ENCODE data around the gene TP53I13.

TP53I13 gene

DNA sequence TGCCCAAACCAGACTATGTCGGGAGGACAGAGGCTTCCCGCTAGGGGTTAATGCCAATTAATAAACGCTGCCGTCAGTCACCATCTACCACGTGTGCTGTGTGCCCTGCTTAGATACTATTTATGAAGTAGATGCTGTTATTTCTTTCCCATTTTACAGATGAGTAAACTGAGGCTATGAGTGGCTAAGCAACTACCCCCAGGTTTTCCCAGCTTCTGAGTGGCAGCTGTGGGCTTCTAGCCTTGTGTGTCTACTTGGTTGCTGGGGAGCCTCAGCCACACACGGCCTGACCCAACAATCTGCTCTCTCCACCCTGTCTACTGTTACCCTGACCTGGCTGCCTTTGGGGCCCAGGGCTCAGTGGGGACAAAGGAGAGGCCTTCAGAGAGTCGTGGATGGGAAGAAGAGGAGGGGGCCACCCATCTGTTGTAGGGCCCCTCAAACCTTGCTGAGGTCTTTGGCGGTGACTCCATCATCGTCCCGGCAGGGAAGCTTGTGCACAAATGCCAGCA, 13.8 kb downstream of the TP53I13 start:
- DNase-seq, result no peak

DNA sequence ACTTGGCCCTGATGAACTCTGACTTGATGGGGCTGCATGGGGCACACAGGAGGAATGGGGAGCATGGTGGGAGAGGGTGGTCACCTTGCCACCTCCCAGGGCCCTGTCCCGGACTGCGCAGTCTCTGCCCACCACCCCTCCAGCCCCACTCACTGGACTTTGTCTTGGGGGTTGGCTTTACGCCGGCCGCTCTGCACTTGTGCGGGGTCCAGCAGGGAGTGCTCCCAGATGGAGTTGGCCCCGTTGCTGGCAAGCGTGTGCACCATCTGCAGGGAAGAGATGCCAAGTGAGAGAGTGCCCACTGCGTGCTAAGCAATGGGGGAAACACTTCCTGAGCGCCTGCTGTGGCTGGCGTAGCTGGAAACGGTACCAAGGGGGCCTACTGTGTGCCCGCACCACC, 14.3 kb downstream of the TP53I13 start:
- DNase-seq, result no peak

DNA sequence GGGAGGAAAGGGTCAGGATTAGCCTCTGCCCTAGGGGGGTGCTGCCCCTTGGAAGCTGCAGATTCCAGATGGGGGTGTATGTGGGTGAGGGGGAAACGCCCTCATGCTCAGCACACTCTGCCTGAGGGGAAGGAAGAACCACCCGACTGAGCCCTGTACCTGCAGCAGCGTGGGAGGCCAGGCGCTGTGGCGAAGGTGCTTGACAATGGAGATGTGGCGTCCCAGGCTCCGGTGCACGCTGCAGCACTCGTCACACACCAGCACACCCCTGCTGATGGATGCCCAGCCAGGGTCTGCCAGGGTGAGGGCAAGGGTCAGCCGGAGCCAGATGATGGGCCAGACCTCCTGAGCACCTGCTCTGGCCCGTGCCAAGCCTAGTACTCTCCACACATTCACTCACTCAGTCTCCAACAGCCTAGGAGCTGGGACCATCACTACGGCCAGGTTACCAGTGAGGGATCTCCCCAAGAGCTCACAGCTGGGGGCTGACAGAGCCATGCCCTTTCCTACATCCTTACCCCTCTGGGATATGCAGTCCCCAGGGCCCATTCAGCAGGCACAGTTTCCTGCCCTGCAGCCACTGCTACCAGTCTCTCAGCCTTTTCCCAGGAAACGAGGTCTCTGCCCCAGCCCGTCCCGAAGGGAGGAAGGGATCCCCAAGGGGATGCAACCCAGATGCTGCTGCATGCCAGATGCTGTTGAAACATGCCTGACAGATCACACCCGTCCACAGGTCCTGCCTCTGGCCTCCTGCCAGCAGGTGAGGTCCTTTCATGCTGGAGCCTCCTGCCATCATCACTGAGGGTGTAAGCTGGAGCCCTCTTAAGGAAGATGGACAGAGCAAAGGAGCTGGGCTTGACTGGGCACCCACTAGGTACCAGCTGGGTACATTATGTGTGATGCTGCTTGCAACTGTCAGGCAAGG, 15.1 kb downstream of the TP53I13 start:
- DNase-seq, result no peak

DNA sequence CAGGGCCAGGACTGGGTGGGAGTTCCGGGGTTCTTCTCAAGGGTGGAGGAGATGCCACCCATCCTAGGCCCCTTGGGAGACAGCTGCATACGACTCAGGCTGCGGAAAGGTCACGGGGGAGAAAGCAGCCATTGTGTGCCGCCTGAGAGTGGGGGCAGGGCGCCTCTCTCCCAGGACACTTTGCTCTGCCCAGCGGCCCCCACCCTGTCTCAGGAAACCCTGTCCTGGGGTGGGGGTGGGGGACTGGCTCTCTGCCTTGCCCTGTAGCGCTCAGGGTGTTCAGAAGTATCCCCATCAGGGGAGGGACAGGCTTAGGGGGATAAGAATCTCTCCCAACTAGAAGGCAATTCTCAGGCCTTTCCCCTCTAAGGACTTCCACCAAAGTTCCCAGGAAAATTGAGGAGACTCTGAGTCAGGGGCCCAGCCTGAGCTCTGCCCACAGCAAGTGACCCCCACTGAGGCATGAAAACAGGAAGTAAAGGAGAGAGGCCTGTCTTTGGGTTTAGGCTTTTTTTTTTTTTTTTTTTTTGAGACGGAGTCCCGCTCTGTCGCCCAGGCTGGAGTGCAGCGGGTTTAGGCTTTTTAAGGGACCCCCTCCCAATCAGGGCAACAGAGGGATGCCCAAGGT, 16.1 kb downstream of the TP53I13 start:
- no peak for DNase-seq

DNA sequence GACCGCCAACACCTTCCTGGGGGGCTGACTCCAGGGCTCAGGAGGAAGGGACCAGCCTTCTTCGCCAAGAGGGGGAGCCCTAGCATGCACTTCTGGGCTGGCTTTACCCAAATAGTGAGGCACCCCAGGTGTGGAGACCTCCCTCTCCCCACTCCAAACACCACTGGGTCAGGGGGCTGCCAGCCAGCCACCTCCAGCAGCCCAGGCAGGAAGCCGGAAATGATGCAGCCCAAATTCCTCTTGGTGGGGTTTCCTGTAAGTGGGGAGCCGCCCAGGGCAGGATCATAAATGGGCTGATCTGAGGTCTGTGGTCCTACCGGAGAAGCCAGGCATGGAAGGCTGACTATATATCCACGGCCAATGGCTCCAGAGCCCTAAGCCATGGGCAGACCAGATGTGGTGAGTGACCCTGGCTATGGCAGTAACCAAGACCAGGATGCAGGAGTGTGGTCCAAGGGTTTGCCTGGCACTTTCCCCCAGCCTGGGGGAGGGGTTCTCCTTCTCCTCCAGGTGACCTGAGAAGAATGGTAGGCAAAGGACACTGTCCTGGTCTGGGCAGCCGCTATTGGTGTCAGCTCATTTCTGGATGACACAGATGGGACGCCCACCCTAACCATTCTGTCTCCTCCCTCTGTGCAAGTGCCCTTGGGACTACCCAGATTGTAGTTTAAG, 16.7 kb downstream of the TP53I13 start:
- DNase-seq, result peak; percentile 24

DNA sequence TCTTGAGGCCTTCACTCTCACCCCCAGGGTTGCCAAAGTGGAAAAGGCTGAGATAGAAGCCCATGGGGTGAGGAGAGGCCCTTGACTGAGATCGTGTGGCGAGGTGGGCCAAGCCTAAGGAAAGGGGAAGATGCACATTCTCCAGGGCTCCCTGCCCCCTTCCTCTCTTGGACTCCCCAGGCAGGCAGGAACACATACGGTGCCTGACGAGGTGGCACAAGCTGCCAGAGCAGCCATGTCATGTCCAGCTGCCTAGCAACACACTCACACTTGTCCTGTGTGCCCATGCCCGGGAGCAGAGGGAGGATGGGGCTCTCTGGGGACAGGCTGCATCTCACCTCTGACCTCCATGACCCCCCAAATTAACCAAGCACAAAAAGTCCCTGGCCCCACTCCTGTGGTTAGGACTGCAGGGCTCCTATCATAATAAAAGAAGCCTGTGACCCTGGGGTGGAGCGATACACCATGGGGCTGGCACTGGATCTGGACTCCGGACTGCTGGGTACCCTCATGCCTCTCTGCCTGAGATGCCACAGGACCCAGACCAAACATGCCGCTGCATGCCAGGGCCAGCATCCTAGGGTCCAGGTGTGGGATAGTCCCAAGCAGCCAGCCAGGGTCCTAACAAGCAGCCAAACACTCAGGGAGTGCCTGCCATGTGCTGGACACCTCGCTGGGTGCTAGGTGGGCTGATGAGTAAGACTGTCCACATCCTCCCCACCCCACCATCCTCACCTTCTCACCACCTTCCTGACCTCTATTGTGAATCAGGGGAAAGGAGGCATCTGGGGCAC, 18.4 kb downstream of the TP53I13 start:
- no peak for DNase-seq

DNA sequence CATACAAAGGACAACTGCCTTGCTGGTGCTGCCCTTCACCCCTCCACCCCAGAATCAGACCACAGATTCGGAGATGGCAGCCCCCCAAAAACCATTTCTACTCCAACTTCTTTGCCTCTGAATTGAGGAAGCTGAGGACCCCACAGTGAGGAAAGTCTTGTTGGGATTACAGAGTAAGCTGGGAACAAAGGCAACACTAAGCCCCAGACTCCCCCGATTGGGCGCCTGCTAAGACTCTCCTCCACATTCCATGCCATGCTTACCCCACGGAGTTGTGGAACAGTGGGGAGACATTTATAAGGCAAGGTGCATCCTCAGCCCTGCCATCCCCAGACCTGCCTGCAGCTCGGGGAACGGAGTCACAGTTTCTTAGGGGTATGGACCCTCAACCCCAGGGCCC, 19.1 kb downstream of the TP53I13 start:
- DNase-seq, result no peak

DNA sequence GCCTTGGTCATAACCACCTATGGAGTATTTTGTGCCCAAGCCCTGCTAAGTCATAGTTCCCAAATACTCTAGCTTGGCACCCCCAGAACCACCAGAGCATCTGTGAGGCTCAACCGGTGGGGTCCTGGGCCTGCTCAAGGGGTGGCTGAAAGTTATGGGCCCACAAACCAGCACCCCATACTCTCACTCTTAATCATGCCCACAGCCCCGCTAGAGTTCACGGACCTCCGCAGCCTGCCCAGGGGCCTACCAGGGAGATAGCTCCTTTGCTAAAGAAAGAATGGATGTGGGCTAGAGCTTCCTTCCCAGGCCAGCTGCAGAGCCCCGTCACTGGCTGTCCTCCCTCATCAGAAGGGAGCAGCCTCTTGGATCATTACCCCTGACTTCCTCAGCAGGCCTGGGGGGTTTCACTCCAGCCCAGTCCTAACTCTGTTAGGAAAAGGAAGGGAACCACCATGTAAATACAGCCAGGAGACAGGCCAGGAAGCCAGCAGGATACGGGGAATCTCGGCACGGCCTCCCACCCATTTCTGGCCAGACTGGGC, 19.6 kb downstream of the TP53I13 start:
- DNase-seq, result no peak

DNA sequence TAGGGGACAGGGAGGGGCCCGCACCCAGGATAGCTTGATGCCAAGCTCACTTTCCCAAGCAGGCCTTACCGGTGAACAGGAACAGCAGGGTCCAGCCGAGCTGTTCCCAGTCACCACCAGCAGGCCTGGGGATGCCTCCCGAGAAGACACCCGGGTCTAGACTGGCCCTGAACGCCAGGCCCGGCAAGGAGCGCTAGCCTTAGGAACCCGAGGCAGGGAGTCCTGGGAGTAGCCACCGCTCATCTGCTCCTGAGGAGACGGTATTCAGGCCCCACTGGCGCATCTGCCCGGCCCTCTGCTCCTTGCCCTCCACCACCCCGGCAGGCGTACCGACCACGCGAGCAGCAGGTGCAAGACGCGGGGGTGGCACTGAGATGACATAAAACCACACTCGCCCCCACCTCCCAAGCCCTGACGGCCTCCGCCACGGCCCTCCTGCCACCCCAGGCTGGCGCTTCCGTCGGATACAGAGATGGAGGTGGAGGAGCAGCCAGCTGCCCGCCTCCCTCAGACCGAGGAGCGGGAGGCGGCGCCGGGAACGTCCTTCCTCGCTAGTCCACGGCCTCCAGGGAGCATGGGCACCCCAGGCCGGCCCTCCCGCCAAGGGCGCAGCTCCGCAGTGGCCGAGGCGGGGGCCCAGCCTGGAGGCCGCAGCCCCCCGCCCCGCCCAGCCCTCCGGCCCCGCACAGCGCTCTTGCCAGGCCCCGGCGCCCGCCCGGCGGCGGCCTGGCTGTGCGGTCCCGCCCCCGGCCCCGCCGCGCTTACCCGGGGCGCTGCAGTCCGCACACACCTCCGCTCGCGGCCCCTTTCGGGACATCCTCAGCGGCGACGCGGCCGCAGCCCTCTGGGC, 20.3 kb downstream of the TP53I13 start:
- no peak for DNase-seq

DNA sequence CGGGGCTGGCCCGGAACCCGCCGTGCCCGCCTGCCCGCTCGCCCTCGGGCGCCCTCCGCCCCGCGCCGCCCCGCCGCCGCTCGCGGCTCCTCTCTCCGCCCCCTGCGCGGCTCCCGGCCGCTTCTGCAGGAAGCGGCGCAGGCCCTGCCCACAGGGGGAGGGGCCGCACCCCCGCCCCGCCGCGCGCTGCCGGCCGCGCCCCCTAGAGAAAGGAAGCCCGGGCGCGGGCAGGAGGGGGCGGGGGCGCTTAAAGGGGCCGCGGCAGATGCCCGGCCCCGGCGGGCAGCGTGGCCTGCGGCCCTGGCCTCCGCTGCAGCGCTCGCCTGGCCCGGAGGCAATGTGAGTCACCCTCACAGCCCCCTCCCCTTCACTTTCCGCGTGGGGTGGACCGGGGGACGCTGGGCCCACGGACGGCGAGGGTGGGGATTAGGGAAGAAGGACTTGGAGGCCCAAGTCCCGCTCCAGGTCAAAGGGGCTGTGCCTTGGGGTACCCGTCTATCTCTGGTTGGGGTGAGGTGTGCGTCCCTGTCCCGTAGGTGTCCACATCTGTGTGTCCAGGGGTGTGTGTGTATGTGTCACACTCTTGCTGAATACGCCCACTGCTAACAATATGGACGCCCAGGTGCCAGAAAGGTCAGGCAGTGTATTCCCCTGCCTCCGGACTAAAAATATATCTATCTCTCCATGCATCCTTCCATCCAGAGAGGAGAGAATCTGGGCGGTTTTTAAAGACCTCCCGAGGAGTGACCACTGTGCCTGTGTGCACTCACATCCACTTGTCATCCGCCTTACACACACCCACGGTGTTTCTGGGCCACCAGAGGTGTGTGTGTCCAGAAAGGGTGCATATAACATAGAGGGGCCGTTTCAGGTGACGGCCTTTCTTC, 21.3 kb downstream of the TP53I13 start, which contains the start of gene GIT1:
Gene GIT1, minus strand, starts transcription at position 125 of the 887 bp plus-strand sequence. CDS start 270 bp downstream, outside the sequence.
- DNase-seq, result peak; percentile 86

DNA sequence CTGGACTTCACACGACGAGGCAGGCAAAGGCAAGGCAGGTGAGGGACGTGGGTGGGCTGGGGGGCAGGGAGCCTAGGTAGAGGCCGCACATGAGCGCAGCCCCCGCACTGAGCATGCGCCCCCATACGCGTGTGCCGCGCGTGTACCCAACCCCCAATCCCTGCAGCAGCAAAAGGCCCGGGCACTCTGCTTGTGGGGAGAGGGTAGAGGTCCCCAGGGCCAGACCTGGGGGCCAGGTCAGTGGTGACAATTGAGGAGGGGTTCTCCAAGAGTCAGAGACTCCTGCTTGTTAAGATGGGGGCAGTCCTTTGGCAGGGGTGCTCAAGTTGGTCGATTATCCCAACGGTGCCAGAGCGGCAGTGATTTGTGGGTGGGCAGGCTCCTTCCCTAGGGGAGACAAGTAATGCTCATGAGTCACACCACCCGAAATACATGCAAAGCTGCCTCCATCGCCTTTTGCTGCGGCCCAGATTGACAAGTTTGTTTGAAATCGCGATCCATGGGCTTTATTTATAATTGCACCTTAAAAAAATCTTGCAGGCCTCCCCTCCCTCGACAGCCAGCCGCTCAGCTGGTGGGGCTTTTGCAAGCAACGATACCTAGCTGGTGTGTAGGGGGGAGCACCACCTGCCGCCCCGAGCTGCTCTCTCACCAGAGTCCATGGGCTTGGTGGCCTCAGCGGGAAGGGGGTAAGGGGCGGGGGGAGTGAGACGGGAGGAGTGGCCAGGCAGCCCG, 22.1 kb downstream of the TP53I13 start:
- DNase-seq, result peak; percentile 72

DNA sequence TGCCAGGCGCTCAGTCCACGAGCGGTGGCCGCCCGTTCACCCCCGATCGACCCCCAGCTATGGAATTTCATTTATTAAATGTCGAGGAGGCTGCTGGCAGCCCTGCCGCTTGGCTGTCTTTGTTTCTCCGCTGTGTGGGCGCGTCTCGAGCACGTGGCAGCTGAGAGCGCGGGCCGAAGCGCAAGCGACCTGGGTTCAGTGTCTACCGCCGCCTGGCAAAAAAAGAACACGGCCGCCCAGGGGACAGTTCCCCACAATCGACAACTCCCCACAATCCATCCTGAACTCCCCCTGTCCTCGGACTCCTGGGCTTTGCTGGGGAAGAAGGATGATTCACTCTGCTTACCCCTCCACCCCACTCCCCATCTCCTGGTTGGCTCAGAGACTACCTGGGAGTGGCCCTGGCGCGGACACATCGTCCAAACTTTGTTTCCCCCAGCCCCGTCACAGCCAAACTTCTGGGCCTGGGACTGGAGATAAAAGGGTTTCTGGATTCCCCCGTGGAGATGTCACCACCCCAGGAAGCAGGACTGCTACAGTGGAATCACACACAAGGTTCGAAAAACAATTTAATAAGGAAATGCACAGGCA, 22.7 kb downstream of the TP53I13 start:
- DNase-seq, result peak; percentile 81

DNA sequence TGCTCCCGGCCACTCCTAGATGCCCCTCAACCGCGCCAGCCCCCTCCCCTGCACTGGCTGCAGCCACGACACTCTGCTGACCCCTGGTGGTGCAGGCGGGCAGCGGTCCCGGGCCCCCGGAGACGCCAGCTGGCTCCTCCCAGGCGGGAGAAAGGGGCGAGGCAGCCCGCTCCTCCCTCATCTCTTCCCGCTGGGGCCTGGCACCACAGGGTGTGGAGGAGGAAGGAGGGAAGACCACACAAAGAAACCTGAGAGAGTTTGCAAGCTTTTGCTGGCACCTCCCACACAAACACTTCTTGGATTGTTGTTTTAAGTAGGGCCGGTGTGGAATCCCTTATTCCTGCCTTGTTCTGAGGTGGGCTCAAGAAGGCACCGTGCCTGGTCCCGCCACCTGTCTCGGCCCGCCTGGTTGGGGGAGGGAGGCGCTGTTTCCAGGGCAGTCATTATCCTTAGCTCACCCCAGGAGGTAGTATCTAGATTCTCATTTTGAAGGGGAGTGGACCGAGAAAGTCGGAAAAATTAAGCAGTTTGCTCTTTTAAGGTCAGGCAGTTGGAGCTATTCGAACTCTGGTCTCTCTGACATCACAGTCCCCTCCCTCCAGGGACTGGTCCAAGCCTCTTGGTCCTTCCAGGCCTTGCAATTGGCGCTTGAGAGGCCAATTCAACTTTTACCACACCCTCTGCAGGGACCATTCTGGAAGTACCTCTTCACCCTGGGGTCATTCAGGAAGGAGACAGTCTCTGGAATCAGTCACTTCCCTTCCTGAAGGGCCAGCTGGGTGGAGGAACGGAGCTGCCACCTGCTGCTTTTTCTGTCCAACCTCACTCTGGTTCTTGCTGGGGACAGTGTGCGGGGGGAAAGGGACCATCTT, 23.5 kb downstream of the TP53I13 start:
- DNase-seq, result peak; percentile 80

DNA sequence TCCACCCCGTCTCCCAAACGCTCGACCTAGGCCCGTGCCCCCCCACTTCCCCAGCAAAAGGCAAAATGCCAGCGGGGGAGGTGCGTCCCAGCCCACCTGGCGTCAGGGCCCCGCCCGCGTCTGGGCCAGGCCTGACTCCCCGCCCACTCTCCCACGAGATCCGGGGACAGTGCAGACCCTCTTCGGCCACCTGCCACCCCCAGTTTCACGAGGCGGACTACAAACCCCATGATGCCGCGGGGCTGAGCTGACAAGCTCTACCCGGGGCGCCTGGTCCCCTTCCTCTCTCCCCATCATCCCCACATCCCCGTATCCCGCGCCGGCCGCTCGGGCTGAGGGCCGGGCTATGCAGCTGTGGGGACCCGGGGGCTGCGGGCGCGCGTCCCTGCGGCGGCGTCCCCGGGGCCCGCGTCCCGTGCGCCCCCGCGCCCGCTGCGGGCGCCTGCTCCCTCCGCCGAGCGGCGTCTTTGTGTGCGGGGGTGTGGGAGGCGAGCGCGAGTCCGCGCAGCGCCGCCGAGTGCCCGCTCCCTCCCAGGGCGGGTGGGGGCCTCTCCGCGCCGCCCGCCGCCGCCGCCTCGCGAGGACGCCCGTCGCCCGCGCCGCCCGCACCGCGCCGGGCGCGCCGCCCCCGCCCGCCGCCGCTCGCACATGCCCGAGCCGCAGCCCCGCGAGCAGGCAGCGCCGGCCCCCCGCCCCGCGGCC, 24.5 kb downstream of the TP53I13 start, which contains the start of gene ANKRD13B:
Gene ANKRD13B, plus strand, starts transcription at position 283 of the 702 bp plus-strand sequence. CDS start 490 bp downstream, outside the sequence.
- DNase-seq, result no peak

DNA sequence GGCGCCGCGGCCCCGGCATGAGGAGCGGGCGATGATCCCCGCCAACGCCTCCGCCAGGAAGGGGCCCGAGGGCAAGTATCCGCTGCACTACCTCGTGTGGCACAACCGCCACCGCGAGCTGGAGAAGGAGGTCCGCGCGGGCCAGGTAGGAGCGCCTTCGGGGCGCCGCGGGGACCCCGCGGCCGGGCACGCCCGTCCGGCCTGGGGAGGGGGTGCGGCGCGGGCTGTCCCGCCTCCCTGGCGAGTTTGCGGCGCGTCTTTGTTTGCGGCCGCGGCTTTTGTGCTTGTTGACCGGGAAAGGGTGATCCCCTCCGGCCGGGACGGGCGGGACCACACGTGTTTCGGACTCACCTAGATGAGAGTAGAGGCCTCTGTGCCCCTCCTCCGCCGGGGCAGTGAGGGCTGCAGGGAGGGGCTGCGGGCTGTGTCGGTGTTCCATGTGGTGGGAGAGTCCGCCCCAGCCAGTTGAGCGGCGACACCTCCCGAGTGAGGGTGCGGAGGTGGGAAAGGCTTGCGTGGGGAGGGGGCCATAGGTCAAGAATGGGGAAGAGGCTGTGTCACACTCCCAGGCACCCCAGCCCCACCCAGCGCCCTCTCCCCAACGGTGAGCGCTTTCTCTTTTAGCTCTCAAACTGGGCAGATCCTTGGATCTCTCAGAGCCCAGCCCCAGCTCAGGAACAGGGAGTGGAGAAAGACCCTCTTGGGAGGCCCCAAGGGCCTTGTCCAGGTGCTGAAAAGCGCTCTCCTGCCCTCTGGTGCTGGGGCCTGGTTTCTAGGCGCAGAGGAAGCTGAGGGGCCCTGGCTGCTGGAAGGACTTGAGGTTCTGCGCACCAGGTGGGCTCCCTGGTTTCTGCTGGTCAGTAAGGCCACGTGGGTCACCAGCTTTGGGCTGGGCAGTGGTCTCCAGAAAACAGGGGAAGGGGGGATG, 25.4 kb downstream of the TP53I13 start:
- DNase-seq, result no peak

DNA sequence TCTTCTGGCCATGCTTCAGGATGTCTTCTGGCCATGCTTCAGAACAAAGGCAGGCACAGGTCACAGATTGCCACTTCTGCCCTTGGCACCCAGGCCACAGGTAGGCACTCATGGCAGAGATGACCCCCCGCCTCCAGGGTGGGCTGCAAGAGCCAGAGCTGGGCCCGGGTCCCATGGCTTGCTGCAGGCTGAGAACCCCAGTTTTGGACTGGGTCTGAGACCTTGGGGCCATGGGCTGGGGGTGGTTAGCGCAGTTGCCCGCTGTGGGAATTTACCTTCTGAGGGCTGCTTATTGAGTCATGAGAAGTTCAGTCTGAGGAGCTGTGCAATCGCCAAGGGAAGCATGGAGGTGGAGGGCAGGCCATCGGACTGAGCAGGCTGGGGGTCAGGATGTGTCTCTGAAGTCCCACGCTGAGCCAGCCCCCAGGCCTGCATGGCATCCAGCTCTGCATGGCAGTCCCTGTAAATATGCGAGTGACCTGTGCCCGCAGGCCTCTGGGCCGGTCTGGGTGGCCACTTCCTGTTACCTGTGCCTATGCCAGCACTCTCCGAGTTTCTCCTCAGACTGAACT, 26.1 kb downstream of the TP53I13 start:
- DNase-seq, result no peak

Measured in fibroblast of skin of right quadriceps (primary cell).